GM23338 (cell line): Measurements from ENCODE around the gene GLCCI1. TPM values are rescaled to one million over a fixed set of nuclear protein-coding genes. Genes with fewer than 3 reads are reported as not detected.

Source experiments
- ATAC-seq: fragments of 200-7000 bp; cut with Tn5 transposase; 3 replicates; pipeline ENCODE4 v1.9.1; 2020
- DNase-seq: peaks from one replicate; pipeline ENCODE4 v3.0.0-alpha.2; 2015; ENCODE audit warnings: low spot score
- H2AFZ ChIP-seq: fragments of 200-600 bp; sonication (generic); 2 replicates; pipeline ENCODE4 v1.8.0; 2016; ENCODE audit warnings: antibody characterized with exemption, mild to moderate bottlenecking, moderate library complexity
- H3F3A ChIP-seq: fragments of 200-600 bp; sonication (generic); replicated peaks from 2 replicates; pipeline ENCODE4 v1.8.0; 2017; ENCODE audit warnings: antibody characterized with exemption, mixed run types, low read depth
- H3K27ac ChIP-seq: fragments of 200-600 bp; sonication (generic); 2 replicates; pipeline ENCODE4 v1.6.1; 2016; ENCODE audit warnings: low read depth
- H3K27me3 ChIP-seq: fragments of 200-600 bp; sonication (generic); 2 replicates; pipeline ENCODE4 v1.8.0; 2016; ENCODE audit warnings: mild to moderate bottlenecking, mixed run types, moderate library complexity; ENCODE audit not compliant: insufficient read depth
- H3K36me3 ChIP-seq: fragments of 200-600 bp; sonication (generic); 2 replicates; pipeline ENCODE4 v1.8.0; 2016; ENCODE audit warnings: mild to moderate bottlenecking; ENCODE audit not compliant: insufficient read depth
- H3K4me1 ChIP-seq: fragments of 200-600 bp; sonication (generic); 2 replicates; pipeline ENCODE4 v1.8.0; 2016; ENCODE audit warnings: mild to moderate bottlenecking, moderate library complexity; ENCODE audit not compliant: insufficient read depth
- H3K4me2 ChIP-seq: fragments of 200-600 bp; sonication (generic); 2 replicates; pipeline ENCODE4 v1.7.1; 2017; ENCODE audit warnings: mixed run types
- H3K4me3 ChIP-seq: fragments of 200-600 bp; sonication (generic); 2 replicates; pipeline ENCODE4 v1.6.1; 2016; ENCODE audit warnings: mixed run types
- H3K79me2 ChIP-seq: fragments of 200-600 bp; sonication (generic); replicated peaks from 2 replicates; pipeline ENCODE4 v1.8.0; 2017; ENCODE audit warnings: mild to moderate bottlenecking; ENCODE audit not compliant: insufficient read depth
- H3K9me2 ChIP-seq: fragments of 200-600 bp; sonication (generic); 2 replicates; pipeline ENCODE4 v1.8.0; 2017; ENCODE audit not compliant: insufficient read depth
- H4K20me1 ChIP-seq: fragments of 200-600 bp; sonication (generic); replicated peaks from 2 replicates; pipeline ENCODE4 v1.8.0; 2017; ENCODE audit warnings: mild to moderate bottlenecking; ENCODE audit not compliant: insufficient read depth
- H3K27ac Mint-ChIP-seq: 2 replicates; pipeline ENCODE4 v1.8.0; 2020; ENCODE audit warnings: inconsistent platforms, mild to moderate bottlenecking, moderate library complexity, mixed read lengths
- H3K27me3 Mint-ChIP-seq: 3 replicates; pipeline ENCODE4 v1.8.0; 2022; ENCODE audit warnings: low read depth, mild to moderate bottlenecking, moderate library complexity, mixed read lengths, inconsistent platforms; ENCODE audit not compliant: insufficient read depth, poor library complexity
- H3K36me3 Mint-ChIP-seq: 3 replicates; pipeline ENCODE4 v1.8.0; 2021; ENCODE audit warnings: low read depth, mild to moderate bottlenecking, inconsistent platforms, moderate library complexity, mixed read lengths
- H3K4me1 Mint-ChIP-seq: 3 replicates; pipeline ENCODE4 v1.8.0; 2020; ENCODE audit warnings: mild to moderate bottlenecking, inconsistent platforms, mixed read lengths
- H3K4me3 Mint-ChIP-seq: 3 replicates; pipeline ENCODE4 v1.8.0; 2021; ENCODE audit warnings: moderate library complexity, mild to moderate bottlenecking, inconsistent platforms, mixed read lengths
- H3K9me3 Mint-ChIP-seq: 3 replicates; pipeline ENCODE4 v1.8.0; 2020; ENCODE audit warnings: moderate library complexity, mild to moderate bottlenecking, inconsistent platforms, mixed read lengths
- CREB1 ChIP-seq: fragments of 250-450 bp; sonication (Bioruptor Pico); IDR thresholded peaks from 2 replicates; pipeline ENCODE4 v1.5.0; 2020; ENCODE audit warnings: low read depth, mild to moderate bottlenecking, moderate library complexity
- EZH2 ChIP-seq: fragments of 200-600 bp; sonication (generic); IDR thresholded peaks from one replicate; pipeline ENCODE4 v1.8.0; 2017; ENCODE audit warnings: antibody characterized with exemption, mild to moderate bottlenecking, low read depth; ENCODE audit not compliant: unreplicated experiment
- EZH2phosphoT487 ChIP-seq: fragments of 200-600 bp; sonication (generic); IDR thresholded peaks from one replicate; pipeline ENCODE4 v1.8.1; 2018; ENCODE audit warnings: antibody characterized with exemption; ENCODE audit not compliant: unreplicated experiment
- JUNB ChIP-seq: IDR thresholded peaks from one replicate; pipeline ENCODE4 v1.6.1; 2016; ENCODE audit warnings: antibody characterized with exemption; ENCODE audit not compliant: unreplicated experiment
- NANOG ChIP-seq: IDR thresholded peaks from 2 replicates; pipeline ENCODE4 v1.6.1; 2016; ENCODE audit warnings: antibody characterized with exemption, borderline replicate concordance
- POLR2AphosphoS5 ChIP-seq: IDR thresholded peaks from 2 replicates; pipeline ENCODE4 v1.6.1; 2016; ENCODE audit warnings: antibody characterized with exemption, low read depth
- polyA plus RNA-seq: library from polyadenylated mRNA; unstranded; fragments of >200 nt; fragmentation: Nextera tagmentation; extraction: Ambion mirVana; gene quantifications from 2 replicates; pipeline ENCODE4 v1.2.1, GENCODE V29; 2016
- total RNA-seq: library from RNA; depleted of rRNA; stranded (reverse); fragments of >200 nt; shearing (Covaris generic); gene quantifications from 2 replicates; pipeline ENCODE4 v1.2.3, GENCODE V29; 2014
- TF ChIP-seq, protein P1 (sequence below): fragments of 250-450 bp; sonication (Bioruptor Pico); IDR thresholded peaks from 2 replicates; pipeline ENCODE4 v1.5.0; 2020; ENCODE audit warnings: mild to moderate bottlenecking, moderate library complexity
- TF ChIP-seq, protein P2 (sequence below), 2 experiments: fragments of 200-600 bp in 1 of 2; sonication (generic) in 1 of 2; conservative IDR thresholded peaks; 2 replicates each; pipeline versions ENCODE4 v1.5.1 to v1.6.1; 2016 to 2017; ENCODE audit warnings: antibody characterized with exemption in 2 of 2, low read depth in 2 of 2, mild to moderate bottlenecking in 2 of 2, moderate library complexity in 1 of 2
- TF ChIP-seq, protein P3 (sequence below): IDR thresholded peaks from one replicate; pipeline ENCODE4 v1.6.1; 2018; ENCODE audit warnings: antibody characterized with exemption; ENCODE audit not compliant: unreplicated experiment
- TF ChIP-seq, protein P4 (sequence below): IDR thresholded peaks from 2 replicates; pipeline ENCODE4 v1.6.1; 2016; ENCODE audit warnings: antibody characterized with exemption

Gene GLCCI1
- total and polyA plus RNA-seq, 2 experiments from 2014 or later = 15.0 to 15.7 TPM

DNA sequence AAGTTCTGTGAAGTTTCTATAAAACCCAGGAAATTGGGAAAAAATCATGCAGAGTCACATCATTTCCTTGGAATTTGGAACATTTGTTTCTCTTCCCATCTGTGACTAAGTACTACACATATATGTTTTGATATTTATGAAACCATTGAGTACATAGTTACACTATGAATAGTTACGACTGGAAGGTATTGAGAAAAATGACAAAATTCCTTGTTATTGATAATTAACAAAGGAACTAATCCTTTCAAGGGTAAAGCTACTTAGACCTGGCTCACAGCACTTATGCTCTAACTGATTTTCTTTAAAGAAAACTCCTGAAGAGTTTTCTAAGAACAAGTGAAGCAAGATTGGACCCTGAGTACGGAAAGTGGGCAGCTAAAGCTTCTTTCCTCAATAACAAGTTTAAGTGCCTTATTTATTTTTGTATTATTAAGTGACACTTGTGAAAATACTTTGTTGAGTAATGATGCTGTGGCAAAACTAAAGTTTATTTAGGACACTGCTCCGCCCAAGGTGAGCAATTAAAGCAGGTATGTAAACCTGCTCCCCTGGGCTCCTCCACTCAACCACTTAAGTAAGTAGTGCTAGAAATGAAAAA lies 12.0 kb upstream of the GLCCI1 start:
- Mint-ChIP-seq H3K36me3 (no peaks in the 10 kb centered on the region), H3K9me3 (no peaks in the 10 kb centered on the region), H3K4me3 (no peak overlapping the region), H3K4me1 (peaks cover 21% of the 10 kb centered on the region), H3K27ac (peak overlapping the region; percentile 25; the same call in 1 of the 2 replicates), H3K27me3 (peaks cover 3% of the 10 kb centered on the region)
- no peak for ATAC-seq
- no peak for DNase-seq
- Histone ChIP-seq H3K4me2 (no peak overlapping the region), H3K4me1 (peaks cover 27% of the 10 kb centered on the region), H3K9me2 (no peaks in the 10 kb centered on the region), H3K27ac (no peak overlapping the region), H3K27me3 (no peaks in the 10 kb centered on the region), H2AFZ (no peak overlapping the region), H3K4me3 (no peak overlapping the region), H3K79me2 (no peaks in the 10 kb centered on the region), H3K36me3 (no peaks in the 10 kb centered on the region), H4K20me1 (no peaks in the 10 kb centered on the region), H3F3A (no peaks in the 10 kb centered on the region)
- no peak for TF ChIP-seq JUNB
- TF ChIP-seq, protein P1, sequence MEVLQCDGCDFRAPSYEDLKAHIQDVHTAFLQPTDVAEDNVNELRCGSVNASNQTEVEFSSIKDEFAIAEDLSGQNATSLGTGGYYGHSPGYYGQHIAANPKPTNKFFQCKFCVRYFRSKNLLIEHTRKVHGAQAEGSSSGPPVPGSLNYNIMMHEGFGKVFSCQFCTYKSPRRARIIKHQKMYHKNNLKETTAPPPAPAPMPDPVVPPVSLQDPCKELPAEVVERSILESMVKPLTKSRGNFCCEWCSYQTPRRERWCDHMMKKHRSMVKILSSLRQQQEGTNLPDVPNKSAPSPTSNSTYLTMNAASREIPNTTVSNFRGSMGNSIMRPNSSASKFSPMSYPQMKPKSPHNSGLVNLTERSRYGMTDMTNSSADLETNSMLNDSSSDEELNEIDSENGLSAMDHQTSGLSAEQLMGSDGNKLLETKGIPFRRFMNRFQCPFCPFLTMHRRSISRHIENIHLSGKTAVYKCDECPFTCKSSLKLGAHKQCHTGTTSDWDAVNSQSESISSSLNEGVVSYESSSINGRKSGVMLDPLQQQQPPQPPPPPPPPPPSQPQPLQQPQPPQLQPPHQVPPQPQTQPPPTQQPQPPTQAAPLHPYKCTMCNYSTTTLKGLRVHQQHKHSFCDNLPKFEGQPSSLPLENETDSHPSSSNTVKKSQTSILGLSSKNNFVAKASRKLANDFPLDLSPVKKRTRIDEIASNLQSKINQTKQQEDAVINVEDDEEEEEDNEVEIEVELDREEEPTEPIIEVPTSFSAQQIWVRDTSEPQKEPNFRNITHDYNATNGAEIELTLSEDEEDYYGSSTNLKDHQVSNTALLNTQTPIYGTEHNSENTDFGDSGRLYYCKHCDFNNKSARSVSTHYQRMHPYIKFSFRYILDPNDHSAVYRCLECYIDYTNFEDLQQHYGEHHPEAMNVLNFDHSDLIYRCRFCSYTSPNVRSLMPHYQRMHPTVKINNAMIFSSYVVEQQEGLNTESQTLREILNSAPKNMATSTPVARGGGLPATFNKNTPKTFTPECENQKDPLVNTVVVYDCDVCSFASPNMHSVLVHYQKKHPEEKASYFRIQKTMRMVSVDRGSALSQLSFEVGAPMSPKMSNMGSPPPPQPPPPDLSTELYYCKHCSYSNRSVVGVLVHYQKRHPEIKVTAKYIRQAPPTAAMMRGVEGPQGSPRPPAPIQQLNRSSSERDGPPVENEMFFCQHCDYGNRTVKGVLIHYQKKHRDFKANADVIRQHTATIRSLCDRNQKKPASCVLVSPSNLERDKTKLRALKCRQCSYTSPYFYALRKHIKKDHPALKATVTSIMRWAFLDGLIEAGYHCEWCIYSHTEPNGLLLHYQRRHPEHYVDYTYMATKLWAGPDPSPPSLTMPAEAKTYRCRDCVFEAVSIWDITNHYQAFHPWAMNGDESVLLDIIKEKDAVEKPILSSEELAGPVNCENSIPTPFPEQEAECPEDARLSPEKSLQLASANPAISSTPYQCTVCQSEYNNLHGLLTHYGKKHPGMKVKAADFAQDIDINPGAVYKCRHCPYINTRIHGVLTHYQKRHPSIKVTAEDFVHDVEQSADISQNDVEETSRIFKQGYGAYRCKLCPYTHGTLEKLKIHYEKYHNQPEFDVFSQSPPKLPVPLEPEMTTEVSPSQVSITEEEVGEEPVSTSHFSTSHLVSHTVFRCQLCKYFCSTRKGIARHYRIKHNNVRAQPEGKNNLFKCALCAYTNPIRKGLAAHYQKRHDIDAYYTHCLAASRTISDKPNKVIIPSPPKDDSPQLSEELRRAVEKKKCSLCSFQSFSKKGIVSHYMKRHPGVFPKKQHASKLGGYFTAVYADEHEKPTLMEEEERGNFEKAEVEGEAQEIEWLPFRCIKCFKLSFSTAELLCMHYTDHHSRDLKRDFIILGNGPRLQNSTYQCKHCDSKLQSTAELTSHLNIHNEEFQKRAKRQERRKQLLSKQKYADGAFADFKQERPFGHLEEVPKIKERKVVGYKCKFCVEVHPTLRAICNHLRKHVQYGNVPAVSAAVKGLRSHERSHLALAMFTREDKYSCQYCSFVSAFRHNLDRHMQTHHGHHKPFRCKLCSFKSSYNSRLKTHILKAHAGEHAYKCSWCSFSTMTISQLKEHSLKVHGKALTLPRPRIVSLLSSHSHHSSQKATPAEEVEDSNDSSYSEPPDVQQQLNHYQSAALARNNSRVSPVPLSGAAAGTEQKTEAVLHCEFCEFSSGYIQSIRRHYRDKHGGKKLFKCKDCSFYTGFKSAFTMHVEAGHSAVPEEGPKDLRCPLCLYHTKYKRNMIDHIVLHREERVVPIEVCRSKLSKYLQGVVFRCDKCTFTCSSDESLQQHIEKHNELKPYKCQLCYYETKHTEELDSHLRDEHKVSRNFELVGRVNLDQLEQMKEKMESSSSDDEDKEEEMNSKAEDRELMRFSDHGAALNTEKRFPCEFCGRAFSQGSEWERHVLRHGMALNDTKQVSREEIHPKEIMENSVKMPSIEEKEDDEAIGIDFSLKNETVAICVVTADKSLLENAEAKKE (CRISPR knock-in tag) = no peak
- TF ChIP-seq EZH2 = no peak
- TF ChIP-seq, protein P2, sequence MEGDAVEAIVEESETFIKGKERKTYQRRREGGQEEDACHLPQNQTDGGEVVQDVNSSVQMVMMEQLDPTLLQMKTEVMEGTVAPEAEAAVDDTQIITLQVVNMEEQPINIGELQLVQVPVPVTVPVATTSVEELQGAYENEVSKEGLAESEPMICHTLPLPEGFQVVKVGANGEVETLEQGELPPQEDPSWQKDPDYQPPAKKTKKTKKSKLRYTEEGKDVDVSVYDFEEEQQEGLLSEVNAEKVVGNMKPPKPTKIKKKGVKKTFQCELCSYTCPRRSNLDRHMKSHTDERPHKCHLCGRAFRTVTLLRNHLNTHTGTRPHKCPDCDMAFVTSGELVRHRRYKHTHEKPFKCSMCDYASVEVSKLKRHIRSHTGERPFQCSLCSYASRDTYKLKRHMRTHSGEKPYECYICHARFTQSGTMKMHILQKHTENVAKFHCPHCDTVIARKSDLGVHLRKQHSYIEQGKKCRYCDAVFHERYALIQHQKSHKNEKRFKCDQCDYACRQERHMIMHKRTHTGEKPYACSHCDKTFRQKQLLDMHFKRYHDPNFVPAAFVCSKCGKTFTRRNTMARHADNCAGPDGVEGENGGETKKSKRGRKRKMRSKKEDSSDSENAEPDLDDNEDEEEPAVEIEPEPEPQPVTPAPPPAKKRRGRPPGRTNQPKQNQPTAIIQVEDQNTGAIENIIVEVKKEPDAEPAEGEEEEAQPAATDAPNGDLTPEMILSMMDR (conservative IDR thresholded peaks at IDR 0.05; ENCODE audit: low read depth in 2 of 2) = no peak
- no peak for TF ChIP-seq EZH2phosphoT487
- TF ChIP-seq POLR2AphosphoS5 = no peak
- TF ChIP-seq CREB1 (CRISPR knock-in tag) = no peak
- TF ChIP-seq, protein P3, sequence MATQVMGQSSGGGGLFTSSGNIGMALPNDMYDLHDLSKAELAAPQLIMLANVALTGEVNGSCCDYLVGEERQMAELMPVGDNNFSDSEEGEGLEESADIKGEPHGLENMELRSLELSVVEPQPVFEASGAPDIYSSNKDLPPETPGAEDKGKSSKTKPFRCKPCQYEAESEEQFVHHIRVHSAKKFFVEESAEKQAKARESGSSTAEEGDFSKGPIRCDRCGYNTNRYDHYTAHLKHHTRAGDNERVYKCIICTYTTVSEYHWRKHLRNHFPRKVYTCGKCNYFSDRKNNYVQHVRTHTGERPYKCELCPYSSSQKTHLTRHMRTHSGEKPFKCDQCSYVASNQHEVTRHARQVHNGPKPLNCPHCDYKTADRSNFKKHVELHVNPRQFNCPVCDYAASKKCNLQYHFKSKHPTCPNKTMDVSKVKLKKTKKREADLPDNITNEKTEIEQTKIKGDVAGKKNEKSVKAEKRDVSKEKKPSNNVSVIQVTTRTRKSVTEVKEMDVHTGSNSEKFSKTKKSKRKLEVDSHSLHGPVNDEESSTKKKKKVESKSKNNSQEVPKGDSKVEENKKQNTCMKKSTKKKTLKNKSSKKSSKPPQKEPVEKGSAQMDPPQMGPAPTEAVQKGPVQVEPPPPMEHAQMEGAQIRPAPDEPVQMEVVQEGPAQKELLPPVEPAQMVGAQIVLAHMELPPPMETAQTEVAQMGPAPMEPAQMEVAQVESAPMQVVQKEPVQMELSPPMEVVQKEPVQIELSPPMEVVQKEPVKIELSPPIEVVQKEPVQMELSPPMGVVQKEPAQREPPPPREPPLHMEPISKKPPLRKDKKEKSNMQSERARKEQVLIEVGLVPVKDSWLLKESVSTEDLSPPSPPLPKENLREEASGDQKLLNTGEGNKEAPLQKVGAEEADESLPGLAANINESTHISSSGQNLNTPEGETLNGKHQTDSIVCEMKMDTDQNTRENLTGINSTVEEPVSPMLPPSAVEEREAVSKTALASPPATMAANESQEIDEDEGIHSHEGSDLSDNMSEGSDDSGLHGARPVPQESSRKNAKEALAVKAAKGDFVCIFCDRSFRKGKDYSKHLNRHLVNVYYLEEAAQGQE = no peak
- TF ChIP-seq, protein P4, sequence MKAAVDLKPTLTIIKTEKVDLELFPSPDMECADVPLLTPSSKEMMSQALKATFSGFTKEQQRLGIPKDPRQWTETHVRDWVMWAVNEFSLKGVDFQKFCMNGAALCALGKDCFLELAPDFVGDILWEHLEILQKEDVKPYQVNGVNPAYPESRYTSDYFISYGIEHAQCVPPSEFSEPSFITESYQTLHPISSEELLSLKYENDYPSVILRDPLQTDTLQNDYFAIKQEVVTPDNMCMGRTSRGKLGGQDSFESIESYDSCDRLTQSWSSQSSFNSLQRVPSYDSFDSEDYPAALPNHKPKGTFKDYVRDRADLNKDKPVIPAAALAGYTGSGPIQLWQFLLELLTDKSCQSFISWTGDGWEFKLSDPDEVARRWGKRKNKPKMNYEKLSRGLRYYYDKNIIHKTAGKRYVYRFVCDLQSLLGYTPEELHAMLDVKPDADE = no peak
- TF ChIP-seq NANOG = no peak
